ENCODE results near the gene ANKRD22.
"Not testable (repeated sequence)": the region's sequence is repeated elsewhere in the genome, so short reads cannot be mapped to it uniquely, and the experiment has no call there.

The ANKRD22 gene

DNA sequence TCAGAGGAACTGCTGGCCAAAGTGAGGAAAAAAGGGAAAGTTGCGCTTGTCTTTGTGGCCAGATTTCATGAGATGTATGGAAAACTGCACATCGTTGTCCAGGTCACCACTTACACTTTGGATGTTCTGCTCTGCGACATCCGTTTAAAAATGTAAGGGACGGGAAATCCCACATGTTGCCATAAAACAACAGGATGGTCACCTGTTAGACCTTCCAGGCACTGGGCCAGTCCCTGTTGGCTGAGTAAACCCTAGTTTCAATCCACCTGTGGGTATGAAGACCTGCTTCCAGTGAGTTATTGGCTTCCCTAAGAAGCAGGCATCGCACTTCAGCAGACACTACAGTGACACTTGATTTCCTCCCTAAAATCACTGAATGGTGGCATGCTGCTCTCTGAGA is 25.7 kb upstream of the ANKRD22 start:
- no peak for DNase-seq

DNA sequence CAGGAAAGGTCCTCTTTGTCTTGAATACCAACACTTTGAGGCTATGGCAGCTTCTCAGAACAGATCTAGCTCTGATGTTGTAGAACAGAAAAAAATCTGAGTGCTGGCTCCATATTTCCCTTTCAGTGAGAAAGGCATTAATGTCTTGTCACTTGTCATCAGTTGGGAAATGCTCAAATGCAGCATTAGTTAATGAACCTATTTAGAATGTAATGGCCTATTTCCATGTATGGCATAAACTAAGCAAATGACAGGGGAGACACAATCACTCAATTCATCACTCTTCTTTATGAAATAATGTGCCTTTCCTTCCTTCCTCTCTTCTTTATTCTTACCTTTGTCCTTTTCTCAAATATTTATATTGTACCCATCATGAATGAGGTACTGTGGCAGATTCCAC is 23.4 kb upstream of the ANKRD22 start:
- no peak for DNase-seq

DNA sequence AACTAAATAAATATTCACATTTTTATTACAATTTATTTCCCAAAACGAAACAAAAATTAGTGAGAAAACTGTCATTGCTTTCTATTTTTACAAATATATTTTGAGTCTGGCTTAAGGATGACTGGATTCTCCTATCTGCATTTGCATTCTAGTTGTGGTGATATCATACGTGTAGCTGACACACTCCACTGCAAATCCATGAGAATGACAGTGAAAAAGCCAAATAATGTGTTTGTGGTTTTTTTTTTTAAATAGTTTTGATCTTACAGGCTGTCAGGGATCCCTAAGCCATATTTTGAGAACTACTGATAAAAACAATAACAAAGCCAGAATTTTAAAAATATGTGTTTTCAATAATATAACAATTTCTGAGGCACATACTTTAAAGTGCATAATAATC is 22.6 kb upstream of the ANKRD22 start:
- DNase-seq: no peak

DNA sequence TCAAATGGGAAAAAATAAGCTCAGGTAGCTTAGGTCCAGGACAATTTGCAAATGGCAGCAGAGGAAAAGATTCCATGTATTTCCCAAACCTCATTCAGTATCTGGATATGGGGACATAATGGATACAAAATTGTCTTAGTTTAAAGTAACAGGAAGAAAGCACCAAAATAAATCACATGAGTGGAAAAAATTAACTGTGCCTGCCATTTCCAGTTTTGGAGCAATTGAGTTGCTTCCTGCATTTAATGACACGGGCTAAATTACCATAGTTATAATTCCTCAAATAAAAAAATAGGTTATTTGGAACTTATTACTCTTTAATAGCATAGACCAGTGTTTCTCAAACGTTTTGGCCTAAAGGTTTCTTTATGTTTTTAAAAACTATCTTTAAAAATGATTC is 22.1 kb upstream of the ANKRD22 start:
- DNase-seq: no peak

DNA sequence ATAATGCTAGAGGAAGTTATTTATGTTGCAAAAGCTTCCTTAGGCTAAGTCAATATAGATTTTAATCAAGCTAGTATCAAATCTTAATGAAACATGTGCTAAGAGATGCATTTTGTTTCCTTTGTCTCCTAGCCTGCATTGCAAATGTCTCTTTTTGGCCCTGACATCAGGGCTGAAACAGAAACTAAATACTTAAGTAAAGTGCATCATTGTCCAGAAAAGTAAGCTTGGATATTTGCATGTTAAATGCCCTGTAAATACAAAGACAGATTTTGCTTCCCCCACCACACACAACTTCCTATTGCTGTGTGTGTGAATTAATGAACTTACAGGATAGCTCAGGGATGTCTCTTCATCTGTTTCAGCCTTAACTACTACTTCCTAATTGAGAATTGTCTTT is 18.4 kb upstream of the ANKRD22 start:
- DNase-seq: no peak

DNA sequence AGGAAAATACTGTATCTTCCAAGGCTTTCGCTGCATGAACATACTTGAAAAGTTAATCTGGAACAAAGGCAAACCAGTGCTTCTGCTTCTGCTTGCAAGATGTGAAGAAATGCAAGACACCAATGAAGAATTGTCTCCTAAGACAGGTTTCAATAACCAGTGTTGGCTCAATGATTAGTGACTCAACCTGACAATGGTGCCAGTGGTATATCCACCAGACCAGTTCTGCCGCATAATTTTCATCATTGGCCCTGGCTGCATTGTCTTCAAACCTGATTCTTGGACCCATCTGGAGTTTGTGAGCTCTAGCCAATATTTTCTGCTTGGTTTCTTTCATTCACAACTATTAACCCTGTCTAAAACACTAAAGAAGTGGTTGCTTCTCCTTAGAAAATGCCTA is 14.8 kb upstream of the ANKRD22 start:
- no peak for DNase-seq

DNA sequence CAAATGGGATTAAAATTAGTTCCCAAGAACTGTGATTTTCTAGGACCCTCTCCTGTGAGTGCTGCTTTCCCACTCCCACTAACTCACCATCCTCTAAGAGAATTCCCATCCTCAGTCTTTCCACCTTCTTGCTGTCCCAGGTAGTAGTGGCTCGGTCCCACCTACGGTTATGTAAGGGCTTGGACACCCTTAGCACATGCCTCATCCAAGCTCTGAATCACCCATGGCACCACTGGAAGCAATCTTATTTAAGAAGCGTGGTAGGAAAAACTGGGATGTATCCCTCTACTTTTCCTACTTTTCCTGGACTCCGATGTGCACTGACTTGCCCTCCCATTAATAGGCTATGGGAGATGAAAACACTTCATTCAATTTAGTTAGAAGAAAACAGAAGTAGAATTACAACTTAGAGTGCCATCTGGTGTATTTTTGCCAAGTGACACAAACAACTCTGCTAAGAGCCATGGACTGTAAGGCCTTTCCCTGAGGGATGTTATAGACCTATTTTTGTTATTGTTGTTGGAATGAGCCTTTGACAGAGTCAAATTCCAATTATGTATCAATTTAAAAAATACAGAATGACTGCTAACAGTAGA is 13.7 kb upstream of the ANKRD22 start:
- no peak for DNase-seq

DNA sequence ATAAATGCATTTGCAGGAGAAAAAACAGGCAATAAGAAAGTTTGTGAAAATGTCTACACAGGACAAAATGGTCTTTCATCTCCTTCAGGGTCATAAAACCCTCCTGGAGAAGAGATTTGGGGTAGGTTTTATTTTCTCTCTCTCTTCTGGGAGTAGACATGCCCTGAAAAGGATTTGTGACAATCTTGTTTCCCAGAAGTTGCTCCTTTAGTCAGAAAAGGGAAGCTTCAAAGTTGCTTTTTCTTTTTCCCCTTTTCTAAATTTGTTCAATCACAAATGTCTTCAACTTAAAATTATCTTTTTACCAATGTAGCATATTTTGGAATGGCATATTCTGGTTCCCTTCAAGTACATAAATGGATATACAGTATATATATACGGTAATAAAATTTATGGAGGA is 9.4 kb upstream of the ANKRD22 start:
- no peak for DNase-seq

DNA sequence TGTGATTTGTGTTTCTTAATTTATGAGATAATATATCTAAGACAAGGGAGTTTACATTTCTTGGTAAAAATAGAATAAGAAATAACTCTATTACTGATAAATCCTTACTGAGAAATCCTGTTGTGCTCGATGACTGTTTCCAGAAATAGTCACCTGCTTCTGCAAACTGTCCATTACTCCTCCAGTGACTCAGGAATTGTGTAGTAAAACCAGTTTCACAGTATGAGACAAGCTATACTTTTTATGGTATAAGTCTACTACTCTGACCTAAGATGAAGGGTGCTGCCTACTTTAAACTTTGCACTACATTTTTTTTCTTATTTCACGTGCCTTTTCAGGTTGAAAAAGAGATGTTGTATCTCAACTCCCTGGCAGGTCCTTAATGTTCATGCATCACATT is 6.8 kb upstream of the ANKRD22 start:
- DNase-seq: no peak

DNA sequence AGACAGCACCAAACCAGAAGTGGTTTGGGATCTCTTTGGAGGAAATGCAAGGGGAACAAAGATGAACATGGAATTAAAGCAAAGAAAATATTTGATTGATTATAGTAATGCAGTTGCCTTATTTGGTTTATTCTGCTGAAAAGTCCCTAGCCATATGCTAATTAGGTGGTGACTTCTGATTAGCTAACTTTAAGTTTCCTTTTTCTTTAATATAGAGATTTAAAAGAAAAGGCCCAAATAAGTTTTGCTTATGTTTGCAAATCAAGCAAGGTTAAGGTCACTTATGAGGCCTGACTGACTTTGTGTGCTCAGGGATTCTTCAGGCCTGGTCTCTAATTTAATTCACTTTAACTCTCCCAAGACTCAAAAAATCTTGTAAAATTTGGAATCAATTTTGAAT is 6.2 kb upstream of the ANKRD22 start:
- no peak for DNase-seq

DNA sequence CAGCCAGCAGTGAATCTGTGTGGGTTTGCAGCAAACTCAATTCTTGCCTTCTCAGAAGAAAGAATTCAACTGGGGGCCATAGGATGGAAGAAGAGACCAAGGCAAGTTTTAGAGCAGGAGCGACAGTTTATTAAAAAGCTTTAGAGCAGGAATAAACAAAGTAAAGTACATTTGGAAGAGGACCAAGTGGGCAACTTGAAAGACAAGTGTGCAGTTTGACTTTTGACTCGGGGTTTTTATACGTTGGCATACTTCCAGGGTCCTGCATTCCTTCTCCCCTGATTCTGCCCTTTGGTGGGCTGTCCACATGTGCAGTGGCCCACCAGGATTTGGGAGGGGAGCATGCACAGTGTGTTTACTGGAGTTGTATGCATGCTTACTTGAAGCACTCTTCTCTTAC is 3.0 kb upstream of the ANKRD22 start:
- no peak for DNase-seq

DNA sequence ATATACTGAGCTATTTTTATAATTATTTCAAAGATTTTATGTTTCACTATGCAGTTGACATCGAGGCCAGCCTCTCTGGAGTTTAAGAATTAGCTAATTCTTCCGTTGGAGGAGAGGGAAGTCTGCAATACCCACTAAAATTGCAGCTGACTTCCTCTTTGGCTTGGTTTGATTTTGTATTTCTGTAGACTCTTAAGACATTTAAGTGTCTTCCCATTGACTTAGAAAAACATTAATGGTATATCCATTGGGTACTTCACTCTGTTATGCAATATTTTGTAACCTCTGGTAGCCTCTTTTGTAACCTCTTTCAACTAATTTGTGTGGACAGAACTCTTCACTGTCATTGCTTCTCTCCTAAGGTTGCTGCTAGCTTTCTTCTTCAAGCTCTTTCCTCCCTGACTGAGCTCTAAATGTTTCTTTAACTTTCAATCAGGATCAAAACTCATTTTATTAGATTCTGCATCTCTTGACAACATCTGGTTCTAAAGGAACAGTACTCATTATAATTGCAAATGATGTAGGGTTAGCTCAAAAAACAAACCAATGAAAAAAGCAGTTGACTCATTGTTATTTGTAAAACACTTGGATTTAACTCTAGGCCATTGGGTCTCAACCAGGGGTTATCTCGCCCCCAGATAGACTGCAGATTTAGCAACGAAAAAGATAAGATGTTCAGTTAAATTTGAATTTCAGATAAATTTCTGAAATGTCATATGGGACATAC is 1.7 kb upstream of the ANKRD22 start:
- DNase-seq: no peak

DNA sequence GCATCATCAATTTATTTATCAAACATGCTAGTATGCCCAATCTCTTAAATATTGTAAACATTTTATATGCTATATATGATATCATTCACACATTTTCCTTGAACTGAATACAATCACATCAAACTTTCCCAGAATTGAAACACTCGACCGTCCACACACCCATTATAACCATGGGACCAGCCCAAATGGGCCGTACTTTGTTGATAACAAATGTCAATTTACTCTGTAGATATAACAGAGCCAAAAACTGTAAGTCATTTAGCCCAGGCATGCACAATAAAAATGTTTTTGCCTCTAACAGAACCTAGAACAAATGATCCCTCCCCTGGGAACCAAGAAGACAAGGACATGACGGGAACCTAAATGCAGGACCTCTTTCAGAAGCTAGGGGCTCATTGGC is 683 bp upstream of the ANKRD22 start:
- no peak for DNase-seq

DNA sequence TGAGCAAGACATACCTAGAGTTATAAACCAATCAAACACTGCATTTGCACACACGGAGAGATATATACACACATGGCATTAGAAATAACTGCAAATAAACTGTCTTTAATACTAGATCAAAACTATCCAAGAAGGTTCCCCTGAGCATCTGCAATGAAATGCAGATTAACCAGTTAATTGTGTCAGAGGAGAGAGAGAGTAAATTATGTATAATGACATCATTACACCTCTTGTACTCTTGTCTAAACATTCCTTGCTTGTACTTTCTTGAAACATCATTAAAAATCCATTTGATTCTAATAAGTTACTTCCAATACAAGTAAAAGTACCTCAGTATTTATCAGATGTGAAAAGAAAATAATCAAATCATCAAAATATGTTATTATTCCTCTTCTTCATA is 932 bp downstream of the ANKRD22 start:
- no peak for DNase-seq

DNA sequence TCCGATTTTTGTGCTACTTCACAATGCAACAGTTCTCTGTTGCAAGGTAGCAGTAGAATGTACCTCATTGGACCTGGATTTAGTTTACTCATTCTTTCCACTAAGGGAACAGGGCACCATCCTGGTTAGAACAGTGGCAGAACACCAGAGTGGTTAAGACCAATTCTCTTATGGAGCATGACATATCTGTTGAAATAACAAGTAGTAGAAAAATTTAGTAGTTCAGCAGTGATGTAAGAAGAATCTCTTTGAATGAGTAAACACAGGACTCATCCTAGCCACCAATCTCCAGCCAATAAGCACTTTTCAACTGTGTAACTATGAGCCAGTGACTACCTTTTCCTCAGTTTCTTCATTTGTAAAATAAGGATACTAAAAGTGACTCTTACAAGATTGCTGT is 2.4 kb downstream of the ANKRD22 start:
- DNase-seq: no peak

DNA sequence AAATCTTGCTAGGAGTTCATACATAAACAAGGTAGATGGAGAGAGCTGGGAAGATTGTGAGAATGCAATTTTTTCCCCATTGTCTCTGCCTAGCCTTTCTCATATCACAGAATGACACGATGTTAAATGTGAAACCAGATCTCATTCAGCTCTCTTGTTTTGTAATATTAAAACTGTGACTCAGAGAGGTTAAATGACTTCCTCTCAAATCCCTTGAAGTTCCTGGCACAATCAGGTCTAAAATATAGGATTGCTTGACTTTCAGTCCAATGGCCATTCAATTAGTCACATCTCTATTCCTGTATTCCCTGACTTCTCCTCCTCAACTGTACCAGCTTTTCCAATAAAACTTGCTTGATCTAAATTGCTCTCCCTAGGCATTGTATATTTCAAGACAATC is 3.1 kb downstream of the ANKRD22 start:
- DNase-seq: no peak

DNA sequence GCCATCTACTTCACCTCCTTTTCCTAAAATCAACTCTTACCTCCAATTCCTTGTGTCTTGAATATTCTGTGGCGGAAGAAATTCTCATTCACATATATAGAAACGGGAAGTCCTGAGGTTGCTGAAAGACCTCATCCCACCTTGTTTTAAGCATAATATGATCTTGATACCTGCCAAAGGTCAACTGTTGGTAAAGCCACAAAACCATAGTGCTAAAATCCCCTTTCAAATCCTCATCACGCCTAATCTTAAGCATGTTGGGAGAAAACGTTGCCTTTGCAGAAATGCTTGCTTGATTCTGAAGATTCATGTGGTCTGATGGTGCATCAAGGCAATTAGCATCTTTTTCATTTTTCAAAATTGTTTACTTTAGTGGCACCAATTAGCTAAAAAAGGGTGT is 8.5 kb downstream of the ANKRD22 start:
- no peak for DNase-seq

DNA sequence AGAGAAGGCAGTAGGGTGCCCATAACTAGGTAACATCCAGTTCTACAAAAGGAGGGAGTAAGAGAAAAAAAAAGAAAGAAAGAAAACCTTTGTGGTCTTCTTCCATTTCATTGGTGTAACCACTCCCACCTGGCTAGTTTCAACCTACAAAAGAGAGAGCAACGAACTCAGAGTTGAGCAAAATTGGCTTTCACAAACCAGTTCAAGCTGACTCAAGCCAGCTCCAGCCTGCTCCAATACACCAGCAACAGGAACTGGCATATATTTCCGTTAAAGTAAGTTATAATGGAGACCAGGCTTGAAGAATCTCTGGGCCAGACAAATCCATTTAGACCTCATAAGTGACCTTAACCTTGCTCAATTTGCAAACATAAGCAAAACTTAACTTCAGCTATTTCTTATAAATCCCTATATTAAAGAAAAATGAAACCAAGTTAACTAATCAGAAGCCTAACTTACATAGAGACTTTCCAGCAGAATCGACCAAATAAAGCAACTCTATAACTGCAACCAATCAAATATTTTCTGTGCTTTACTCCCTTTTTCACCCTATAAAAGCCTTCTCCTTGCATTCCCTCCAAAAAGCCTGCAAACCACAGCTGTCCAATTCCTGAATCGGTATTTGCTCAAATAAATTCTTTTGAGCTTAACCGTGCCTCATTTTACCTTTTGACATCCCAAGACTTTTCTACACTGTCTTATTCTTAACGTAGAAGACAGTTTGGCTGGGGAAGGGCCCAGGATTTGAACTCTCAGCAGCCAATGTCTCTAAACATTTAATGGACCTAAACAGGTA is 10.1 kb downstream of the ANKRD22 start:
- no peak for DNase-seq

DNA sequence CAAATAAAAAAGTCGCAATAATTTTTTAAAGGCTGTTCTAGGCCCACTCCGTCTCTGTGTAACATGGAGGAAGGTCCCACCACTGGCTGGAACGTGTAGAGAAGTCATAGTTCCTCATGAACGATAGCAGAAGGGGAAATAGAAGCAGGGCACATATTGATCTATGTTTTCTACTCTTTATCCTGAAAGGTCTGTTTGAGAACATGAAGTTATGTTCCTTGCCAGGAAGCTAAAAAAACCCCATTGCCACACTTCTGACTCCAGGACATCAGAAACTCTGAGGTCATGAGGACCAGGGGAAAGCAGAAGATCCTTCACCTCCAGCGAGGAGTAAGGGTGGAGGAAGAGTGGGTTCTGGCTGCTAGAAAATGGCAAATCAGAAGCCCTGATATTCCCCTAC is 10.8 kb downstream of the ANKRD22 start:
- DNase-seq: no peak

DNA sequence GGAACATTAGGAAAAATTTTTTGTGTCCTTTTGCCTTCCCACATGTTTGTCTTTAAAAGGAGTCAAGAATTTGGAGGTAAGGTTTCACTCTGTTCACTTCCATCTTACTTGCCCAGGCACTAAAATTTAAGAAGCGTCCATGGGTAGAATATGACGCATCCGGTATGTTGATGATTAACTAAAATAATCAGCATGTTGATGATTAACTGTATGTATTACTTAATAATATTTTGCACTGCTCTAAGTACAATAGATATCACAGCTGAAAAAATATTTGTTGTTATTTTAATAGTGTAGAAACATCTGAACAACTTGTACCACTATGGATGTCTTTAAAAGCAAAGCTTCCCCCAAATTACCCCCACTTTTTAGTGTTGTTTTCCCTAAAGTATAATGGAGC is 11.5 kb downstream of the ANKRD22 start:
- DNase-seq: no peak

DNA sequence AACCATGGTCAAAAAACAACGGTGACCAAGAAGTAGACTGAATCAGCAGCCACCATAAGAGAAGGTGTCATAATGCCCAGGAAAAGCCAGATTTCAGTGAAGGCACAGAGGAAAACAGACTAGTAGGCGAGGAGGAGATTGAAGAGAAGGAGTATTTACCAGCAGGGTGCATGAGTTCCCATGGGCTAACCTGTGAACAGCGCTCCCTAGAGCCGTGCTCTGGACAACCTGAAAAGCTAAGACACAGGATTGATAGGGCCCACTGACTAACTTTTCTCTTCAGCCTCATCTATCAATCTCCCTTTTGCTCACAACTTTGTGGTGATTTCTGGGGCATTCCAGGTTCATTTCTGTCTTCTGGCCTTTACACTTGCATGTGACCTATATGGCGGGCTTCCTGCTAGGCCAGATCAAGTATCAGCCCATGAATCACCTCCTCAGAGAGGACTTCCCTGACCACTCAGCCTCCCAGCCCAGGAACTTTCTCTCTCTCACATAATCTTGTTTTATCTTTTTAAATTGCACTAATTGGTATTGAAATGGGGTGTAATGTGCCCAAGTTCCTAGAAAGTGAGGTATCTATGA is 12.8 kb downstream of the ANKRD22 start:
- DNase-seq: no peak

DNA sequence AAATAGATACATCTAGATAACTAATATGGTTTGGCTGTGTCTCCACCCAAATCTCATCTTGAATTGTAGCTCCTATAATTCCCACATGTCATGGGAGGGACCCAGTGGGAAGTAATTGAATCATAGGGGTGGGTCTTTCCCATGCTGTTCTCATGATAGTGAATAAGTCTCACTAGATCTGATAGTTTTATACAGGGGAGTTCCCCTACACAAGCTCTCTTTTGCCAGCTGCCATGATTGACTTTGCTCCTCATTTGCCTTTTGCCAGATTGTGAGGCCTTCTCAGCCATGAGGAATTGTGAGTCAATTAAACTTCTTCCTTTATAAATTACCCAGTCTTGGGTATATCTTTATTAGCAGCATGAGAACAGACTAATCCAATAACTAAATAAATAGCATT is 14.0 kb downstream of the ANKRD22 start:
- not testable (repeated sequence) for DNase-seq

DNA sequence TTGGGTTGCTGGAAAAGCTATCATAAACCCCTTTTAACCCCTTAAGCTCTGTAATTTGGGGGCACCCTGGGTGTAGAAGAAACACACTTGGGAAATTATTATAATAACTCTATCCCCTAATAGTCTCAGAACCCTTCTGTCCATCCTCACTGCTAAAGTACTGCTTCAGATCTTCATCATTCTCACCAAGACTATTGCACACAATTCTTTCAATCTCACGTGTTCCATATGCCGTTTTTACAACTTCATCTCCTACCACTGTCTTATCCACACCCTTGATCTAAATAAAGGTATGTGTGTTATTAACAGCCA is 15.8 kb downstream of the ANKRD22 start:
- DNase-seq: no peak

All from right hindlimb (tissue), 1 donor.